Endothelial cell of coronary artery (primary cell): ENCODE results near the gene MT3. TPM values are rescaled to one million over a fixed set of nuclear protein-coding genes. Genes with fewer than 3 reads are reported as not detected.

Experiments used
- total RNA-seq: library from RNA; depleted of rRNA; stranded (reverse); fragments of >200 nt; gene quantifications from 2 replicates; pipeline ENCODE4 v1.2.3, GENCODE V29; 2014

MT3 gene
- total RNA-seq: not detected in 2 replicates

GRCh38 chr16:56589141-56590039 is at the start of gene MT3:
Gene MT3 (plus strand): TSS chr16:56589528. CDS start chr16:56589591, 63 bp downstream.

DNA sequence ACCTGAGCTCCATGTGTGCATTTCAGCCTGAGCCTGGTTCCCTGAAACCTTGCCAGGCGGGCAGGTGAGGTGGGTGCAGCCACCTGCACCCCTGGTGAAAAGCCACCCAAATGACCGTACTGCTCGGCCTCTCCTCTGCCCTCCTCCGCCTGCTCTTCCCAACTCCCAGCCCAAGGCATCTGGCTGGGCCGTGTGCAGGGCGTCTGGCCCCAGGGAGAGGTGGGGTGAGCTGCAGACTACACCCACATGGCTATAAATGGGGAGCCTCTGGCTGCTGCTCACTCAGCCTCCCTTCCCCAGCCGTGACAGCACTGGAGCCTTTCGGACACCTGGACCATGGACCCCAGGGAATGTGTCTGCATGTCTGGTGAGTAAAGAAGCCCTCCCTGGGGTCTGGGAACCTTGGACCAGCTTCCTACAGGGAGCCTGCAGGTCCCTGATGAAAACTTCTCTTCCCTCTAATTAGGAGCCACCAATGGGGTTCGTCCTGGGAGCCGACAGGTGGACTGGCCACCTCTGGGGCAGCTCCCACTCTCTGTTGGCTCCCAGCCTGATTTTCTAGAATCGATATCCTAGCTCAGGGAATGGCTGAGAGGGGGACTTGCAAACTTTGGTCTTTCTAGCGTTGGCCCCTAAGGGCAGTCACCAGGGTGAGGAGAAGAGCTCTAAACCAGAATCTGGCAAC is 24.4 kb upstream of the MT3 start, which contains the start of gene MT4:
TSS of gene MT4 (plus strand) at position 281 of the 685 bp plus-strand sequence. CDS start at position 337, 56 bp downstream.

GRCh38 chr16:56608043-56608875 is 18.9 kb downstream of the MT3 start, which contains the start of gene MT2A:
Gene MT2A (plus strand): TSS chr16:56608584. CDS start chr16:56608656, 72 bp downstream.

DNA sequence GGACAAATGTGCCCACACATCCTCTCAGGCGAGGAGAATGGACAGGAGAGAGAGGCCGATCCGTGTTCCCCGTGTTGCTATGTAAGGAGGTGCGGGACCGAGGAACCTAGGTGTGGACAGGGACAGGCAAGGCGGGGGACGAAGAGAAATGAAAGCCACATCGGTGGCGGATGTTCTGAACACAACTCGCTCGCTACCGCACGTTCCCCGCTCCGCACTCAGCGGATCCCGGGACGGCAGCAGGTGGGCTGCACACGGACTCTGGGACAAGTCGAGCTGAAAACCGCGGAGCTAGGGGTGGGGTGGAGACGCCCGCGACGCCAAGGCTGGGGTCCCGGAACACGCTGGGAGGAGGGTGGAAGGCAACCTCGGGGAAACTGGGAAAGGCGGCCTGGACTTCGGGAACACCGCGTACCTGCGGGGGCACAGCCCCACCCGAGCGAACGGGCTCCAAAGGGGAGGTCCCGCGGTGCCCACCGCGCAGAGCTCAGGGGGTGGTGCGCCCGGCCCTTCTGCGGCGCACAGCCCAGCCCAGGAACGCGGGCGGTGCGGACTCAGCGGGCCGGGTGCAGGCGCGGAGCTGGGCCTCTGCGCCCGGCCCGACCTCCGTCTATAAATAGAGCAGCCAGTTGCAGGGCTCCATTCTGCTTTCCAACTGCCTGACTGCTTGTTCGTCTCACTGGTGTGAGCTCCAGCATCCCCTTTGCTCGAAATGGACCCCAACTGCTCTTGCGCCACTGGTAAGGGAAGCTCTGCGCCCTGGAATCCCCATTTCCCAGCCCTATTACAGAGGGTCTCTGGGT is 36.0 kb downstream of the MT3 start, which contains the start of gene MT1E:
TSS of gene MT1E (plus strand) at position 642 of the 803 bp plus-strand sequence. CDS start at position 713, 71 bp downstream.

GRCh38 chr16:56632156-56632847 is 43.0 kb downstream of the MT3 start, which contains the start of gene MT1M:
Gene MT1M (plus strand): TSS chr16:56632659. CDS start chr16:56632732, 73 bp downstream.

DNA sequence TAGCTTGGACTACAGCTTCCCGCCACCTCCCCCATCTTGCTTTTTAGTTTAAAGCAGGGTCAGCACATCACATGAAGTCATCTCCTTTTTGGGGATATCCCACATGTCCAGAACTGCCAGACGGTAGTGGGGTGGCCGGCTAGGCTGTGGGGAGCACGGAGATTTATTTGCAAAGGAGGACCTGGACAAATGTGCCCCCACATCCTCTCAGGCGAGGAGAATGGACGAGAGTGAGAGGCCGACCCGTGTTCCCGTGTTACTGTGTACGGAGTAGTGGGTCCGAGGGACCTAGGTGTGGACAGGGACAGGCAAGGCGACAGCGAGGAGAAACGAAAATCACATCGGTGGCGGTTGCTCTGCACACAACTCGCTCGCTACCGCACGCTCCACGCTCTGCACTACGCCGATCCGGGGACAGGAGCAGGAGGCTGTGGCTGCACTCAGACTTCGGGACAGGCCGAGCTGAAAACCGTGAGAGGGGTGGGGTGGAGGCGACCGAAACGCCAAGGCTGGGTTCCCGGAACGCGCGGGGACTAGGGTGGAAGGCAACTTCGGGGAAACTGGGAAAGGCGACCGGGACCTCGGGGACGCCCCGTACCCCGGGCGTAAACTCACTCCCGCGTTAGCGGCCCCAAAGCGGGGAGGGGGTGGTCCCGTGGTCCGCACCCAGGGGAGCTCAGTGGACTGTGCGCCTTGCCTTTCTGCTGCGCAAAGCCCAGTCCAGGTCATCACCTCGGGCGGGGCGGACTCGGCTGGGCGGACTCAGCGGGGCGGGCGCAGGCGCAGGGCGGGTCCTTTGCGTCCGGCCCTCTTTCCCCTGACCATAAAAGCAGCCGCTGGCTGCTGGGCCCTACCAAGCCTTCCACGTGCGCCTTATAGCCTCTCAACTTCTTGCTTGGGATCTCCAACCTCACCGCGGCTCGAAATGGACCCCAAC is 48.8 kb downstream of the MT3 start, which contains the start of gene MT1A:
TSS of gene MT1A (plus strand) at position 853 of the 937 bp plus-strand sequence. CDS start at position 926, 73 bp downstream.

Other genes starting within 250 kb of the MT3 start
- gene AMFR, start 164.0 kb upstream of the MT3 start, total RNA-seq: 215 and 286 TPM in 2 replicates
- 61.4 and 68.2 TPM in 2 replicates for gene NUDT21, start 138.2 kb upstream of the MT3 start, total RNA-seq
- gene OGFOD1, start 138.0 kb upstream of the MT3 start, total RNA-seq: 67.3 and 95.7 TPM in 2 replicates
- gene BBS2, start 69.5 kb upstream of the MT3 start, total RNA-seq: 43.9 and 62.4 TPM in 2 replicates
- gene MT4, start 24.5 kb upstream of the MT3 start, total RNA-seq: not detected in 2 replicates
- gene MT2A, start 19.1 kb downstream of the MT3 start, total RNA-seq: 118 and 174 TPM in 2 replicates
- gene MT1E, start 36.3 kb downstream of the MT3 start, total RNA-seq: 131 and 212 TPM in 2 replicates
- gene MT1M, start 43.1 kb downstream of the MT3 start, total RNA-seq: 2.2 and 5.2 TPM in 2 replicates
- gene MT1A, start 49.1 kb downstream of the MT3 start, total RNA-seq: 3.2 and 3.3 TPM in 2 replicates
- not detected in 2 replicates for gene MT1B, start 62.4 kb downstream of the MT3 start, total RNA-seq
- gene MT1F, start 68.4 kb downstream of the MT3 start, total RNA-seq: 0.99 and 1.0 TPM in 2 replicates
- not detected in 2 replicates for gene MT1G, start 78.5 kb downstream of the MT3 start, total RNA-seq
- gene MT1H, start 80.3 kb downstream of the MT3 start, total RNA-seq: not detected in 2 replicates
- gene MT1X, start 92.9 kb downstream of the MT3 start, total RNA-seq: 13.8 and 27.1 TPM in 2 replicates
- gene NUP93, start 140.6 kb downstream of the MT3 start, total RNA-seq: 71.1 and 119 TPM in 2 replicates